GM18907 (cell line): Measurements from ENCODE around the gene RCVRN.

Experiments
- ATAC-seq: cut with Tn5 transposase; IDR thresholded peaks from one replicate; pipeline ENCODE4 v1.9.1; 2021; ENCODE audit warnings: mild to moderate bottlenecking, moderate library complexity; ENCODE audit not compliant: unreplicated experiment

The RCVRN gene

GRCh38 chr17:9899280-9900043, 5.6 kb downstream of the RCVRN start:
- no peak for ATAC-seq

- no peak for ATAC-seq
Measured at GRCh38 chr17:9898812-9899211, 6.3 kb downstream of the RCVRN start.

GRCh38 chr17:9897372-9897968, 7.6 kb downstream of the RCVRN start:
- ATAC-seq: no peak

- ATAC-seq: no peak
Measured at GRCh38 chr17:9895923-9896322, 9.1 kb downstream of the RCVRN start.

- no peak for ATAC-seq
Measured at GRCh38 chr17:9894231-9894630, 10.8 kb downstream of the RCVRN start.

GRCh38 chr17:9893411-9894012, 11.6 kb downstream of the RCVRN start:
- no peak for ATAC-seq

GRCh38 chr17:9890124-9890523, 14.9 kb downstream of the RCVRN start:
- ATAC-seq: no peak

- no peak for ATAC-seq
Measured at GRCh38 chr17:9887508-9887907, 17.6 kb downstream of the RCVRN start.

- no peak for ATAC-seq
Measured at GRCh38 chr17:9886141-9886930, 18.7 kb downstream of the RCVRN start.

GRCh38 chr17:9883451-9883850, 21.6 kb downstream of the RCVRN start:
- no peak for ATAC-seq

- ATAC-seq: no peak
Measured at GRCh38 chr17:9880582-9880999, 24.5 kb downstream of the RCVRN start.

GRCh38 chr17:9878786-9879525, 26.1 kb downstream of the RCVRN start:
- ATAC-seq: no peak

- ATAC-seq: no peak
Measured at GRCh38 chr17:9878356-9878755, 26.7 kb downstream of the RCVRN start.

GRCh38 chr17:9875441-9875840, 29.6 kb downstream of the RCVRN start:
- ATAC-seq: no peak

GRCh38 chr17:9874722-9875121, 30.3 kb downstream of the RCVRN start:
- ATAC-seq: no peak

GRCh38 chr17:9872852-9873251, 32.2 kb downstream of the RCVRN start:
- ATAC-seq: no peak

- no peak for ATAC-seq
Measured at GRCh38 chr17:9868552-9868951, 36.5 kb downstream of the RCVRN start.

GRCh38 chr17:9865586-9865985, 39.5 kb downstream of the RCVRN start:
- ATAC-seq: no peak

GRCh38 chr17:9862949-9863348, 42.1 kb downstream of the RCVRN start:
- ATAC-seq: no peak

GRCh38 chr17:9862220-9862619, 42.9 kb downstream of the RCVRN start:
- ATAC-seq: no peak

- ATAC-seq: no peak
Measured at GRCh38 chr17:9860851-9861250, 44.2 kb downstream of the RCVRN start.
